Camera-type eye (tissue), 1 donor: Measurements from ENCODE around the gene UBR3. TPM values are rescaled to one million over a fixed set of nuclear protein-coding genes. Genes with fewer than 3 reads are reported as not detected.

Source experiments
- total RNA-seq: library from RNA; depleted of rRNA; stranded (reverse); fragments of >200 nt; gene quantifications from one replicate; pipeline ENCODE4 v1.2.3, GENCODE V29; 2014

Gene UBR3
- total RNA-seq: 167 TPM

GRCh38 chr2:169827272-169828140, at the start of gene UBR3:
UBR3 (plus strand) TSS chr2:169827454; CDS start chr2:169827508, 54 bp downstream.

GRCh38 chr2:169798718-169799592, 28.3 kb upstream of the UBR3 start, which contains the start of gene SSB:
SSB (plus strand) TSS chr2:169798871; CDS start chr2:169800961, 2,090 bp downstream.

DNA sequence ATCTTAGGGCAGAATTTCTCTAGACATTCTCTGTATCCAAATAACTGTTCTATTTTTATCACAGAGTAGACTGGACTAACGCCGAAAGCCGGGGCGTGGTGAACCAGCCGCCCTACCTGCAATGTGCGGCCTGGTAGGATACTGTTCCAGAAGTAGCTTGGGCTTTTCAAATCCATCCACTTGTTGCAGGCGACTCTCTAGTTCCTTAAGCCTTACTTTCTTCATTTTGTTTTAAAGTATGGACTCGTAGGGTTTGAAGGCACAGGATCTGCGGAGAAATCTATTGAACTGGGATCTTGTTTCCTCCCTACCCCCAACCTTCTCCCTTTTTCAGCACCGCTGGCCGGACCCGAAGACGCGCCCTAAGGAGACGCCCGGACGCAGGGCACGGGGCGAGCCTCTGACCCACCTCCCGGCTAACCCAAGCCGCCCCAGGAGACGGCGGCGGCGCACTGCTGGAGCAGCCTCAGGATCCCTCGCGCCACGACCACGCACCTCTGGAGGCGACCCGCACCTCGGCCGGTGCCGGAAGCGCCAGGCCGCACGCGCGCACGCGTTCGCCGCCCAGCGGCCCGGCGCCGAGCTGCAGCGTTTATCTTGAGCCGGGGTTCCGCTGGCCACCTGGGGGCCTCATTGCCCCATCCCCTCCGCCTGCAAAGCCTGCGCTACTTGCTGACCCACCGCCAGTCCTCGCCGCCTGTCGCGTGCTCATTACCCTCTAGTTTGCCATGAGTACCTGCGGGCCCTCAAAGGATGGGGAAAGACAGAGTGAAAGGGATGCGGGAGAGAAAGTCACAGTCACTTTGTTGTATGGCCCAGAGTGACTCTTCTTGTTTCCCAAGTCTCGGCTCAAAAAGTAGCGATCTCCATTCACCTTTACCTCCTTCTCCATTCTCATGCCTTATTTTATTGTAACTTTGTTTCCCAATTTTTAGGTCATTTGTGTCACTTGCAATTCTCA, 2.6 kb upstream of the UBR3 start, which contains the start of gene METTL5:
Gene METTL5, minus strand, starts transcription at position 533 of the 961 bp plus-strand sequence. Its CDS starts 308 bp downstream, at position 225.

Other genes starting within 250 kb of the UBR3 start
- gene PPIG, start 243.1 kb upstream of the UBR3 start, total RNA-seq: 68.1 TPM
- gene CFAP210, start 133.0 kb upstream of the UBR3 start, total RNA-seq: 1.2 TPM
- 19.4 TPM for gene PHOSPHO2, start 133.0 kb upstream of the UBR3 start, total RNA-seq
- gene KLHL23, start 93.6 kb upstream of the UBR3 start, total RNA-seq: 62.1 TPM
- 114 TPM for gene SSB, start 28.6 kb upstream of the UBR3 start, total RNA-seq
- 29.2 TPM for gene METTL5, start 2.5 kb upstream of the UBR3 start, total RNA-seq